C4-2B (cell line): Measurements from ENCODE around the gene XRN2.

Experiments used
- H3K27ac ChIP-seq: fragments of 450-650 bp; 2 replicates; pipeline ENCODE4 v1.5.1; 2017
- ZFX ChIP-seq: fragments of 450-650 bp; IDR thresholded peaks from 2 replicates; pipeline ENCODE4 v1.6.1; 2017
- TF ChIP-seq, protein P1 (sequence below): fragments of 450-650 bp; conservative IDR thresholded peaks from 2 replicates; pipeline ENCODE4 v1.5.1; 2017; ENCODE audit warnings: mild to moderate bottlenecking

XRN2 gene

GRCh38 chr20:21433329-21433890 is 130.3 kb downstream of the XRN2 start:
- TF ChIP-seq, protein P1, sequence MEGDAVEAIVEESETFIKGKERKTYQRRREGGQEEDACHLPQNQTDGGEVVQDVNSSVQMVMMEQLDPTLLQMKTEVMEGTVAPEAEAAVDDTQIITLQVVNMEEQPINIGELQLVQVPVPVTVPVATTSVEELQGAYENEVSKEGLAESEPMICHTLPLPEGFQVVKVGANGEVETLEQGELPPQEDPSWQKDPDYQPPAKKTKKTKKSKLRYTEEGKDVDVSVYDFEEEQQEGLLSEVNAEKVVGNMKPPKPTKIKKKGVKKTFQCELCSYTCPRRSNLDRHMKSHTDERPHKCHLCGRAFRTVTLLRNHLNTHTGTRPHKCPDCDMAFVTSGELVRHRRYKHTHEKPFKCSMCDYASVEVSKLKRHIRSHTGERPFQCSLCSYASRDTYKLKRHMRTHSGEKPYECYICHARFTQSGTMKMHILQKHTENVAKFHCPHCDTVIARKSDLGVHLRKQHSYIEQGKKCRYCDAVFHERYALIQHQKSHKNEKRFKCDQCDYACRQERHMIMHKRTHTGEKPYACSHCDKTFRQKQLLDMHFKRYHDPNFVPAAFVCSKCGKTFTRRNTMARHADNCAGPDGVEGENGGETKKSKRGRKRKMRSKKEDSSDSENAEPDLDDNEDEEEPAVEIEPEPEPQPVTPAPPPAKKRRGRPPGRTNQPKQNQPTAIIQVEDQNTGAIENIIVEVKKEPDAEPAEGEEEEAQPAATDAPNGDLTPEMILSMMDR: no peak
- no peak for TF ChIP-seq ZFX
- no peak overlapping the region for H3K27ac ChIP-seq

- no peak overlapping the region for H3K27ac ChIP-seq
- TF ChIP-seq ZFX: no peak
- TF ChIP-seq, protein P1: no peak
Observed at GRCh38 chr20:21435576-21435975, 132.4 kb downstream of the XRN2 start.

- H3K27ac ChIP-seq: no peak overlapping the region
- TF ChIP-seq ZFX: no peak
- TF ChIP-seq, protein P1: no peak
Observed at GRCh38 chr20:21436205-21436604, 133.1 kb downstream of the XRN2 start.

DNA sequence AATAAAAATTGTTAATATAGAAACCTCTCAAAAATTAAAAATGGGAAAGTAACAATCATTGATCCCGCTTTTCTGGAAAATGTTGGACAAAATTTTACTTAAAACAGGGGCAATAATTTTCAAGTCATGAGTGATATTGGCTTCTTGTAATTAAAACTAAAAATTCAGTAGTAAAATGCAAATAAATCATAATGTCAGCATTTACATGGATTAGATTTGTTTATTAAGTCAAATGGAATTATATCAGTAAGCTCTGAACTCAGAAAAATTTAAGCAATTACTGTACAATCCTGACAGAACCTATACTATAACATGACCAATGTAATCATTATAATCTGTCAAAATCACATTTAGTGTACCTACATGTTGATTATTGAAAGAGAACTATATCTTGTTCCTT is 134.1 kb downstream of the XRN2 start:
- H3K27ac ChIP-seq: no peak overlapping the region
- no peak for TF ChIP-seq ZFX
- TF ChIP-seq, protein P1: no peak

DNA sequence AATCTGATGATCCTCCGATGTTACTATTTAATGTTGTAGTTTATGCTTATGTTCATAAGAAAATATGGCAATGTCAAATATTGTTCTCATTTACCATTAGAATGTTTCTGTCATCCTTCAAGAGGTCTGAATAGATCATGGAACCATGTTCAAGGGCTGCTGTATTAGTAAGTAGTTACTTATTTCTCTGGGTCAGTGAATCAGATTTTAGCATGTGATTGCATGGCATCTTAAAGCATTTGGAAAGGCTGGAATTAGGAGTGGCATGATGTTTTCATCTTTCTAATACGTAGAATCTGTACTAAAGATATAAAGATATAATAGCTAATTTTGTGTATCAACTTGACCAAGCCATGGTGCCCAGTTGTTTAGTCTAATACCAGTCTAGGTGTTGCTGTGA is 134.7 kb downstream of the XRN2 start:
- no peak overlapping the region for H3K27ac ChIP-seq
- TF ChIP-seq, protein P1: no peak
- TF ChIP-seq ZFX: no peak
